HL-60 (cell line): ENCODE data around the gene MTPN.

Source experiments
- CTCF ChIP-seq: IDR thresholded peaks from one replicate; pipeline ENCODE4 v1.5.1; 2011; ENCODE audit warnings: low read length, control low read depth, inconsistent platforms; ENCODE audit not compliant: insufficient read depth
- GABPA ChIP-seq: IDR thresholded peaks from 2 replicates; pipeline ENCODE4 v1.6.1; 2012; ENCODE audit warnings: low read depth
- REST ChIP-seq: IDR thresholded peaks from 2 replicates; pipeline ENCODE4 v1.6.1; 2012; ENCODE audit warnings: low read depth; ENCODE audit not compliant: insufficient replicate concordance

GRCh38 chr7:135956393-135956792 is 20.8 kb downstream of the MTPN start:
- TF ChIP-seq GABPA (no peak), REST (no peak), CTCF (no peak)
